ENCODE data around the gene ZNF473.
"Not testable (repeated sequence)": the region's sequence is repeated elsewhere in the genome, so short reads cannot be mapped to it uniquely, and the experiment has no call there.

Gene ZNF473

GRCh38 chr19:50051228-50051895 is 25.6 kb downstream of the ZNF473 start:
- DNase-seq = not testable (repeated sequence)

DNA sequence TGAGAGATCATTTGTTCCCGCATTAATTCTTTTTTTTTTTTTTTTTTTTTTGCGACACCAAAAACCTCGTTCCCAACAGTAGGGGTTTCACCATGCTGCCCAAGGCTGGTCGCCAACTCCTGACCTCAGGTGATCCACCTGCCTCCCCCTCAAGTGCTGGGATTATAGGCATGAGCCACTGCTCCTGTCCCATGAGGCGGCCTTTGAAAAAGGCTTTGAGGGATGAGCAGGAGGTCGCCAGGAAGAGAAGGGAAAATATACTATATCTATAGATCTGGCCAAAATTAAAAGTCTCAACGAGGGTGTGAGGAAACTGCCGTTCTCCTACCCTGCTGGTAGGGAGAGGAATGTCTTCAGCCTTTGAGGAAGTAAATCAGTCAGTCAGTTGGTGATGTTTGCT is 26.2 kb downstream of the ZNF473 start:
- no peak for DNase-seq

- DNase-seq = no peak
Observed at GRCh38 chr19:50053119-50053518, 27.3 kb downstream of the ZNF473 start.

DNA sequence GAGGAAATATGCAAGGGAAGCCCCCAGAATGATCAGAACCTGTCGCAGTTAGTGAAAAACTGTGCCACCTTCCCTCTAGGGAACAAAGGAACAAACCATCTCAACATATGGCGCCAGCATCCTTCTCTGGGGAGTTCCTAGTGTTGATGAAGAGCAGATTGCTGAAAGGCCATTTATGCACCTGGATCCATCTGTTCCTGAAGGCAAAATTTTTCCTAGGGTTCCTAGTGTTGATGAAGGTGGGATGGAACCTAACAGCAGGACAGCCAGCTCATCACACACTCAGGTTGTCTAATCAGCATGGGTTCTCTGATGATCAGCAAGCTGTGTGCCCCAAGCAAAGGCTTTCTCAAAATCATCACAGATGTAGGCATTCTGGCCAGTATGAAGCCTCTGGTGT is 32.6 kb downstream of the ZNF473 start:
- DNase-seq = no peak

GRCh38 chr19:50059045-50059444 is 33.2 kb downstream of the ZNF473 start:
- DNase-seq = no peak

- no peak for DNase-seq
Observed at GRCh38 chr19:50060107-50060506, 34.3 kb downstream of the ZNF473 start.

DNA sequence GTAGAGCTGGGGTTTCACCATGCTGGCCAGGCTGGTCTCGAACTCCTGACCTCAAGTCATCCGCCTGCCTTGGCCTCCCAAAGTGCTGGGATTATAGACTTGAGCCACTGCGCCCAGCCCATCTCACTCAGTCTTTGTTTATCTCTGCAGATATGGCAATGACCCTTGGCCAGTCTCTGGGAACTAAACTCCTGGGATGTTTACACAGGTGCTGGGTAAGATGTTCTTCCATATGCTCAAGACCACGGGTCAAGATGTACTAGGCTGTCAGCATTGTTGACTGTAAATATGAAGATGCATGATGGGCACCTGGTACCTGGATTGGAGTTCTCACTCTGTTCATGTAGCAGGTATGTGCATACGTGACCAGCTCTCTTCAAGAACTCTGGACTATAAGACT is 35.8 kb downstream of the ZNF473 start:
- DNase-seq = no peak

GRCh38 chr19:50065938-50066337 is 40.1 kb downstream of the ZNF473 start:
- no peak for DNase-seq

- DNase-seq = no peak
Observed at GRCh38 chr19:50067575-50067974, 41.8 kb downstream of the ZNF473 start.

DNA sequence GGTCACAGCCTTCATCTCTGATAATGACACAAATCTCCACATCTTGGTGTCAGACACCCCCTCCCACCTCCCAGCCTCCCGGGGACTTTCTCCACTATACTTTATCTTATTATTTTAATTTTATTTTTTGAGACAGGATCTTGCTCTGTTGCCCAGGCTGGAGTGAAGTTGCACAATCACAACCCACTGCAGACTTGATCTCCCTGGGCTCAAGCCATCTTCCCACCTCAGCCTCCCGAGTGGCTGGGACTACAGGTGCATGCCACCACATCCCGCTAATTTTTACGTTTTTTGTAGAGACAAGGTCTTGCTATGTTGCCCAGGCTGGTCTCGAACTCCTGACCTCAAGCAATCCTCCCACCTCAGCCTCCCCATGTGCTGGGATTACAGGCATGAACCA is 42.6 kb downstream of the ZNF473 start:
- DNase-seq = not testable (repeated sequence)

- DNase-seq = not testable (repeated sequence)
Observed at GRCh38 chr19:50075076-50075475, 49.3 kb downstream of the ZNF473 start.

DNA sequence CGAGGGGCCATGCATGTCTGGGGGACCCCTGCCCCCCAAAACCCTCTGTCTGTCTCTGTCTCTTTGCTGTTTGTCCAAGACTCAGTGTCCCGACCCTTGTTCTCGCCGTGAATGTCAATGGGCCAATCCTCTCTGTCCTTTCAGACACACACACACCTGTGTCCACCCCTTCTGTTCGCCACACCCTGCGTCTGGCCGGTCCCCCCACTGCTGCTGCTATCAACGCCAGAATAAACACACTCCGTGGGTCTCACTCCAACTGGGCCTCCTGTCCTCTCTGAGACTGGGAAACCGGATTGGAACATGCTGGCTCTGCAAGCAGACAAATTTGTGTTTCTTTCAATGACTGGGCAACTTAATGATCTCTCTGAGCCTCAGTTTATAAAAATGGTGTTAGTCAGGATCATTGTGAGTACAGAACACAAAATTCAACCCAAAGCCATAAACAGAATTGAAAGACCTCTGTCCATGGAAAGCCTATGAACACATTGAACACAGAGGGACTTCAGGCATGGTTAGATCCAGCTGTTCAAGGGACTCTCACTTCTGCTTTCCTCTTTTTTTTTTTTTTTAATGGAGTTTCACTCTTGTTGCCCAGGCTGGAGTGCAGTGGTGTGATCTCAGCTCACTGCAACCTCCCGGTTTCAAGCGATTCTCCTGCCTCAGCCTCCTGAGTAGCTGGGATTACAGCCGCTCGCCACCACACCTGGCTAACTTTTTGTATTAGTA is 50.0 kb downstream of the ZNF473 start:
- DNase-seq = not testable (repeated sequence)

DNA sequence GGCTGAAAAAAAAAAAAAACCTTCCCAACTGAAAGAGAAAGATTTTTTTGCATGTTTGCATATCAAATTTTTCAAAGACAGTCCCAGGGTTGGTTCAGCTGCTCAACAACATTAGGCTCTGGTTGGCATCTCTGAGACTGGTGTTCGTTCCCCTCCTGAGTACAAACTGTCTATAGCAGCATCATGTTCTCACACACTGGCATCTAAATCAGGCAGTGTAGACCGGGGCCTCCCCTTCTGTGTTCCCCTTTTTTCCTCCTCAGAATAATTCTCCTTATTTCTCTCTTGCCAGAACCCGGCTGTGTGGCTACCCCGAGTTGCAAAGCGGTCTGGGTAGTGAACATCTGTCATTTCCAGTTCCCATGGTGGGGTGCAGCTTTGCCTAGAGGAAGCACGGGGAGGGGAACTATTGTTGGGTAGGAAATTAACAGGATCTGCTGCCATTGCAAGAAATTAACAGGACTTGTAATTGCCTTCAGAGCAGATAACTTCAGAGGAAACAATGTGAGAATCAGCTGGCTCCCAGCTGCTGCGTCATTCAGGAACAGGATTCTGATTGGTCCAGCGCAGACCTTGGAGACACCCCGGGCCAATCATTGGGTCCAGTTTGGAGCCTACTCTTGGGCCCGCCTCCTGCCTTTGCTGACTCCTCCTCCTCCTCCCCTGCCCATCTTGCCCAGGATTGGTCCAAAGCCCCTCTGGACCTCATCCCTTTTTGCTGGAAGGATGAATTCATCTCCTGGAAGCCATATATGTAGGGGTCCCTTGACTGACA is 51.0 kb downstream of the ZNF473 start:
- DNase-seq = not testable (repeated sequence)

DNA sequence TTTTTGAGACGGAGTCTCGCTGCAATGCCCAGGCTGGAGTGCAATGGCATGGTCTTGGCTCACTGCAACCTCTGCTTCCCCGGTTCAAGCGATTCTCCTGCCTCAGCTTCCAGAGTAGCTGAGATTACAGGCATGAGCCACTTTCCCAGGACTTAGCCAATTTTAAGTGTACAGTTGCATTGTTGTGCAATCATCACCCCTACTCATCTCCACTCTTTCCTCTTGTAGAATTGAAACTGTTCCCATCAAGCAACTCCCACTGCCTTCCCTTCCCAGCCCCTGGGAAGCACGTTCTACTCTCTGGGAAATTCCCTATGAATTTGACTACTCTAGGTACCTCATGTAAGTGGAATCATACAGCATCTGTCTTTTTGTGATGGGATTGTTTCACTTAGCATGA is 53.2 kb downstream of the ZNF473 start:
- DNase-seq = not testable (repeated sequence)

DNA sequence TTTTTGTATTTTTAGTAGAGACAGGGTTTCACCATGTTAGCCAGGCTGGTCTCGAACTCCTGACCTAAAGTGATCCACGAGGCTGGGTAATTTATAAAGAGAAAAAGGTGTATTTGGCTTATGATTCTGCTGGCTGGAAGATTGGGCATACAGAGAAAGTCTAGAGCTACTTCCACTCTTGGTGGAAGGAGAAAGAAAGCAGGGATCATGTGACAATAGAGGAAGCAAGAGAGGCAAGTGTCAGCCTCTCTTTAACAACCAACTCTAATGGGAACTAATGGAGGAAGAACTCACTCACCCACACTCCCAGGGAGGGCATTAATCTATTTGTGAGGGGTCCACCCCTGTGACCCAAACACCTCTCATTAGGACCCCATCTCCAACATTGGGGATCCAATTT is 58.6 kb downstream of the ZNF473 start:
- not testable (repeated sequence) for DNase-seq

DNA sequence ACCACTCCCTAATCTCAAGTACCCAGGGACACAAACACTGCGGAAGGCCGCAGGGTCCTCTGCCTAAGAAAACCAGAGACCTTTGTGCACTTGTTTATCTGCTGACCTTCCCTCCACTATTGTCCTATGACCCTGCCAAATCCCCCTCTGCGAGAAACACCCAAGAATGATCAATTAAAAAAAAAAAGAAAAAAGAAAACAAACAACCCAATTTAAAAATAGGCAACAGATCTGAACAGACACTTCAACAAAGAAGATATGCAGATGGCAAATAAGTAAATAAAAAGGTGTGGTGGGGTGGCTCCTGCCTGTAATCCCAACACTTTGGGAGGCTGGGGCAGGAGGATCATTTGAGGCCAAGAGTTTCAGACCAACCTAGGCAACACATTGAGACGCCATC is 61.3 kb downstream of the ZNF473 start:
- not testable (repeated sequence) for DNase-seq

- DNase-seq = not testable (repeated sequence)
Observed at GRCh38 chr19:50090706-50091105, 64.9 kb downstream of the ZNF473 start.

GRCh38 chr19:50091786-50092185 is 66.0 kb downstream of the ZNF473 start:
- not testable (repeated sequence) for DNase-seq

- not testable (repeated sequence) for DNase-seq
Observed at GRCh38 chr19:50092597-50092996, 66.8 kb downstream of the ZNF473 start.

DNA sequence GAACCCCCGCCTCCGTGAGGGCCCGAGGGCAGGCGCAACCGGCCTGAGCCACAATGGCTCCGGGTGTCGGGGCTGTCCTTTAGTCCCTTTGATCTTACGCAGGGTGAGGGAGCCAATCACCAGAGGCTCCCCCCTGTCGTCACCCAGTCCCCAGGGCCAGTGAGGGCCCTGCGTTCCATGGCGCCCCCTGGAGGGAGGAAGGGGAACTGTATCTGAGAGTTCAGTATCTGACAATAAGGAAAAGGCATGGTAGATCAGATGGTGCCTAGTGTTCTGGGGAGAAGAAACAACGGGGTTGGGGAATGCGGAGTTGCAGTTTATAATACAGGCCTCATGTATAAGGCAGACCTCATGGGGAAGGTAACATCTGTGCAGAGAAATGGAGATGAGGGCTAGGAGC is 72.1 kb downstream of the ZNF473 start:
- DNase-seq = not testable (repeated sequence)

- DNase-seq = not testable (repeated sequence)
Observed at GRCh38 chr19:50098892-50099291, 73.1 kb downstream of the ZNF473 start.

DNA sequence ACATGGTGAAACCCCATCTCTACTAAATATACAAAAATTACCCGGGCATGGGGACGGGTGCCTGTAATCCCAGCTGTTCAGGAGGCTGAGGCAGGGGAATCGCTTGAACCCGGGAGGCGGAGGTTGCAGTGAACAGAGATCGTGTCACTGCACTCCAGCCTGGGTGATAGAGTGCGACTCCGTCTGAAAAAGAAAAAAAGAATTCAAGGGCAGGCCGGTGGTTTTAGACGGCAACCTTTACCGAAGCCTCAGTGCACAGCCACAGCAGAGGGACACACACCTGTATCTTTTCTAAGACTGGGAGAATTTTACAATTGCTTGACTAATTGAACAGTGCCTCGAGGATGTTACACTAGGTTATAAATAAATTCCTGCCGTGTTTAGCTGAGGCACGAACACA is 73.9 kb downstream of the ZNF473 start:
- not testable (repeated sequence) for DNase-seq

DNA sequence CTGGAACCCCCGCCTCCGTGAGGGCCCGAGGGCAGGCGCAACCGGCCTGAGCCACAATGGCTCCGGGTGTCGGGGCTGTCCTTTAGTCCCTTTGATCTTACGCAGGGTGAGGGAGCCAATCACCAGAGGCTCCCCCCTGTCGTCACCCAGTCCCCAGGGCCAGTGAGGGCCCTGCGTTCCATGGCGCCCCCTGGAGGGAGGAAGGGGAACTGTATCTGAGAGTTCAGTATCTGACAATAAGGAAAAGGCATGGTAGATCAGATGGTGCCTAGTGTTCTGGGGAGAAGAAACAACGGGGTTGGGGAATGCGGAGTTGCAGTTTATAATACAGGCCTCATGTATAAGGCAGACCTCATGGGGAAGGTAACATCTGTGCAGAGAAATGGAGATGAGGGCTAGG is 75.1 kb downstream of the ZNF473 start:
- DNase-seq = not testable (repeated sequence)

Measured in NCI-H1048 (cell line).